ENCODE measurements around the gene HSD3B1.

HSD3B1 gene

DNA sequence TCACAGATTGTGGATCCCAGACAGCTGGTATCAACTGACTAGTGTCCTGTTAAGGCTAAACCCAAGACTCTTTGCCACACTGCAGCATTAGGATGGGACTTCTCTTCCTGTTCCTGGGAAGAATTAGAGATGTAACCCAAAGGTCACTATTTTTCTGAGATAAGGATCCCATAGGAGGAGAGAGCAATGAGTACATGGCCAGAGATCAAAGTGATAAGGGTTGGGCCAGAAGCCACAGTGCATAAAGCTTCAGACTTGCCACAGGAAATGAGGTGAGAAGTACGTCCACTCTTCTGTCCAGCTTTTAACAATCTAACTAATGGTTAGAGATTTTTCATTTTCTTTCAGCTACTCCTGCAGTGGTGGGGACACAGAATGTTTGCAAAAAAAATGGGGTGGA is at the start of gene HSD3B1:
TSS of gene HSD3B1 (plus strand) at position 270 of the 400 bp plus-strand sequence. CDS start 267 bp downstream, outside the sequence.
- TF ChIP-seq, protein P1, sequence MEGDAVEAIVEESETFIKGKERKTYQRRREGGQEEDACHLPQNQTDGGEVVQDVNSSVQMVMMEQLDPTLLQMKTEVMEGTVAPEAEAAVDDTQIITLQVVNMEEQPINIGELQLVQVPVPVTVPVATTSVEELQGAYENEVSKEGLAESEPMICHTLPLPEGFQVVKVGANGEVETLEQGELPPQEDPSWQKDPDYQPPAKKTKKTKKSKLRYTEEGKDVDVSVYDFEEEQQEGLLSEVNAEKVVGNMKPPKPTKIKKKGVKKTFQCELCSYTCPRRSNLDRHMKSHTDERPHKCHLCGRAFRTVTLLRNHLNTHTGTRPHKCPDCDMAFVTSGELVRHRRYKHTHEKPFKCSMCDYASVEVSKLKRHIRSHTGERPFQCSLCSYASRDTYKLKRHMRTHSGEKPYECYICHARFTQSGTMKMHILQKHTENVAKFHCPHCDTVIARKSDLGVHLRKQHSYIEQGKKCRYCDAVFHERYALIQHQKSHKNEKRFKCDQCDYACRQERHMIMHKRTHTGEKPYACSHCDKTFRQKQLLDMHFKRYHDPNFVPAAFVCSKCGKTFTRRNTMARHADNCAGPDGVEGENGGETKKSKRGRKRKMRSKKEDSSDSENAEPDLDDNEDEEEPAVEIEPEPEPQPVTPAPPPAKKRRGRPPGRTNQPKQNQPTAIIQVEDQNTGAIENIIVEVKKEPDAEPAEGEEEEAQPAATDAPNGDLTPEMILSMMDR (IDR thresholded peaks at IDR 0.05), result no peak
- TF ChIP-seq ZFX (IDR thresholded peaks at IDR 0.05; ENCODE audit: borderline replicate concordance), result no peak
- H3K27ac ChIP-seq, result no peak within 1 kb of the TSS

DNA sequence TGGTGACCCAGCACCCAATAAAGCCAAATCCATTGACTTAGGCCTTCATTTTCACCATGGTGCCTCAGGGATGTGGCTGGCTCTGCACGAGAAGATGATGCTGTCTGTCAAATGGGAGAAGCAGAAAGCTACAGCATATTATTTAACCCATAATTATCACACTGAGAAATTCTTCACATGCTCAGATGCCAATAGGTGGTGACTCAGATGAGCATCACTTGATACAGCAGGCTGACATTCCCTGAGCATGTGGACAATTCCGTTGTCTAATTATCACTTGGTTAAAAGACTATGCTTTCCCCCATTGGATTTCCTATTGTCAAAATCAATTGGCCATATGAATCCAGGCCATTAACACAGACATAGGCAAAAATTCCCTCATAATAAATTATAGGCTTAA is 44.0 kb upstream of the HSD3B1 start:
- TF ChIP-seq ZFX (IDR thresholded peaks at IDR 0.05; ENCODE audit: borderline replicate concordance), result no peak
- TF ChIP-seq, protein P1 (IDR thresholded peaks at IDR 0.05), result no peak
- no peak overlapping the region for H3K27ac ChIP-seq

- TF ChIP-seq, protein P1 (IDR thresholded peaks at IDR 0.05), result no peak
- TF ChIP-seq ZFX (IDR thresholded peaks at IDR 0.05; ENCODE audit: borderline replicate concordance), result no peak
- no peak overlapping the region for H3K27ac ChIP-seq
Observed at GRCh38 chr1:119463569-119463968, 43.4 kb upstream of the HSD3B1 start.

- no peak overlapping the region for H3K27ac ChIP-seq
- TF ChIP-seq, protein P1 (IDR thresholded peaks at IDR 0.05), result no peak
- no peak for TF ChIP-seq ZFX (IDR thresholded peaks at IDR 0.05; ENCODE audit: borderline replicate concordance)
Observed at GRCh38 chr1:119466445-119466844, 40.6 kb upstream of the HSD3B1 start.

DNA sequence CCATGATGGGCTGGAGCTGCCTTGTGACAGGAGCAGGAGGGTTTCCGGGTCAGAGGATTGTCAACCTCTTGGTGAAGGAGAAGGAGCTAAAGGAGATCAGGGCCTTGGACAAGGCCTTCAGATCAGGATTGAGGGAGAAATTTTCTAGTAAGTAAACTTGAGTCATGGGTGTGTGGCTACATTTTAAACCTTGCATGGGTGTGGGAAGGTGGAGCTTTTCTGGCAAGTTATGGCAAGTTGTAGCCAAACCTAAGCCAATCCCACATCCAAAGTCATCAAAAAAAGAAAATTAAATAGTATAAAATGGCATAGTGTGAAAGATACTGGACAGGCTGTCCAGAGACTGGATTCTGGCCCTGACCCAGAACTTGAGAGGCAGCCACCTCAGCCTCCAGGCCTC is 39.8 kb upstream of the HSD3B1 start:
- no peak overlapping the region for H3K27ac ChIP-seq
- TF ChIP-seq, protein P1 (IDR thresholded peaks at IDR 0.05), result no peak
- no peak for TF ChIP-seq ZFX (IDR thresholded peaks at IDR 0.05; ENCODE audit: borderline replicate concordance)

- TF ChIP-seq, protein P1 (IDR thresholded peaks at IDR 0.05), result no peak
- TF ChIP-seq ZFX (IDR thresholded peaks at IDR 0.05; ENCODE audit: borderline replicate concordance), result no peak
- no peak overlapping the region for H3K27ac ChIP-seq
Observed at GRCh38 chr1:119467857-119468668, 38.9 kb upstream of the HSD3B1 start.

GRCh38 chr1:119469741-119470140 is 37.3 kb upstream of the HSD3B1 start:
- TF ChIP-seq, protein P1 (IDR thresholded peaks at IDR 0.05), result no peak
- no peak for TF ChIP-seq ZFX (IDR thresholded peaks at IDR 0.05; ENCODE audit: borderline replicate concordance)
- H3K27ac ChIP-seq, result no peak overlapping the region
